PC-9 (cell line): ENCODE data around the gene TMEM232. TPM values are rescaled to one million over a fixed set of nuclear protein-coding genes. Genes with fewer than 3 reads are reported as not detected.

Source experiments
- BruUV-seq: library from RNA; stranded (reverse); fragments of 400-500 nt; replicated peaks from 2 replicates; lab custom pipeline; 2021; lab: Mats Ljungman, UMichigan
- CTCF ChIA-PET: fragments of 300-600 bp; sonication (Branson Sonifier 250); formaldehyde crosslinking; loops from one replicate; lab custom pipeline; 2022; ENCODE audit warnings: antibody characterized with exemption; lab: Charles Lee
- POLR2A ChIA-PET: fragments of 300-600 bp; sonication (Branson Sonifier 250); formaldehyde crosslinking; loops from one replicate; lab custom pipeline; 2022; ENCODE audit warnings: antibody characterized with exemption; ENCODE audit not compliant: unreplicated experiment; lab: Charles Lee
- DNase-seq, 2 experiments: peaks; one replicate each; pipeline versions ENCODE4 v3.0.0 to v3.0.0-alpha.2; 2015 to 2022; ENCODE audit warnings: mixed read lengths in 1 of 2
- H2AFZ ChIP-seq: fragments of 200-600 bp; sonication (generic); 2 replicates; pipeline ENCODE4 v1.8.1; 2017; ENCODE audit warnings: antibody characterized with exemption
- H3F3A ChIP-seq: fragments of 200-600 bp; sonication (generic); 2 replicates; pipeline ENCODE4 v1.8.1; 2017; ENCODE audit warnings: antibody characterized with exemption, mild to moderate bottlenecking, low read depth; ENCODE audit not compliant: insufficient read depth
- H3K27ac ChIP-seq: fragments of 200-600 bp; sonication (generic); 2 replicates; pipeline ENCODE4 v1.6.1; 2016; ENCODE audit warnings: mixed run types
- H3K27me3 ChIP-seq: fragments of 200-600 bp; sonication (generic); 2 replicates; pipeline ENCODE4 v1.6.1; 2016; ENCODE audit warnings: low read depth, mixed run types; ENCODE audit not compliant: insufficient read depth
- H3K36me3 ChIP-seq: fragments of 200-600 bp; sonication (generic); 2 replicates; pipeline ENCODE4 v1.6.1; 2016; ENCODE audit warnings: low read depth, mixed run types
- H3K4me1 ChIP-seq: fragments of 200-600 bp; sonication (generic); replicated peaks from 2 replicates; pipeline ENCODE4 v1.6.1; 2016; ENCODE audit warnings: mixed run types; ENCODE audit not compliant: insufficient read depth
- H3K4me2 ChIP-seq: fragments of 200-600 bp; sonication (generic); 2 replicates; pipeline ENCODE4 v1.6.1; 2017; ENCODE audit warnings: mixed run types
- H3K4me3 ChIP-seq: fragments of 200-600 bp; sonication (generic); 2 replicates; pipeline ENCODE4 v1.6.1; 2016; ENCODE audit warnings: mixed run types
- H3K79me2 ChIP-seq: fragments of 200-600 bp; sonication (generic); 2 replicates; pipeline ENCODE4 v1.6.1; 2017; ENCODE audit warnings: low read depth, mixed run types
- H3K9me2 ChIP-seq: fragments of 200-600 bp; sonication (generic); 2 replicates; pipeline ENCODE4 v1.8.1; 2017; ENCODE audit warnings: mild to moderate bottlenecking; ENCODE audit not compliant: insufficient read depth
- H3K9me3 ChIP-seq: fragments of 200-600 bp; sonication (generic); 2 replicates; pipeline ENCODE4 v1.8.1; 2016; ENCODE audit warnings: low read depth; ENCODE audit not compliant: insufficient read depth
- H4K20me1 ChIP-seq: fragments of 200-600 bp; sonication (generic); 2 replicates; pipeline ENCODE4 v1.8.1; 2017; ENCODE audit not compliant: insufficient read depth
- CTCF ChIP-seq: fragments of 200-600 bp; sonication (generic); conservative IDR thresholded peaks from 2 replicates; pipeline ENCODE4 v1.6.1; 2017; ENCODE audit warnings: mixed run types, antibody characterized with exemption, mild to moderate bottlenecking, moderate library complexity
- EZH2 ChIP-seq: fragments of 200-600 bp; sonication (generic); IDR thresholded peaks from 2 replicates; pipeline ENCODE4 v1.8.0; 2017; ENCODE audit warnings: antibody characterized with exemption, low read depth
- intact Hi-C: fragments of 100-400 bp; cut with micrococcal nuclease; formaldehyde crosslinking; loops from one replicate; pipeline ENCODE4 v1.10.0; 2022; ENCODE audit not compliant: unreplicated experiment
- total RNA-seq: library from RNA; stranded (reverse); gene quantifications from 2 replicates; pipeline ENCODE4 v1.2.3, GENCODE V29; 2021

TMEM232 gene
- total RNA-seq, 1 experiment from 2014 or later: 0.65 TPM

- TF ChIP-seq CTCF (no peak), EZH2 (no peak)
- Histone ChIP-seq H3K79me2 (no peaks in the 10 kb centered on the region), H3K27me3 (no peaks in the 10 kb centered on the region), H2AFZ (no peak overlapping the region), H3K4me1 (no peaks in the 10 kb centered on the region), H3K4me2 (no peak overlapping the region), H4K20me1 (no peaks in the 10 kb centered on the region), H3K9me2 (no peaks in the 10 kb centered on the region; the same call in 1 of the 2 replicates), H3K9me3 (no peaks in the 10 kb centered on the region), H3K27ac (no peak overlapping the region), H3K4me3 (no peak overlapping the region), H3F3A (no peaks in the 10 kb centered on the region), H3K36me3 (no peaks in the 10 kb centered on the region)
- intact Hi-C loops: no loop called here
- DNase-seq: no peak
- POLR2A ChIA-PET: no interaction called here
- no TSS peak for BruUV-seq
- CTCF ChIA-PET: no interaction called here
These were observed 348.5 kb downstream of the TMEM232 start for GRCh38 chr5:110377943-110378342.

- no peak overlapping the region for H3K27ac ChIP-seq
- H4K20me1 ChIP-seq: no peaks in the 10 kb centered on the region
- intact Hi-C loops: no loop called here
- no peak overlapping the region for H3K4me2 ChIP-seq
- no peaks in the 10 kb centered on the region for H3F3A ChIP-seq
- TF ChIP-seq CTCF (no peak), EZH2 (no peak)
- POLR2A ChIA-PET: no interaction called here
- CTCF ChIA-PET: no interaction called here
- H2AFZ ChIP-seq: no peak overlapping the region
- H3K4me1 ChIP-seq: no peaks in the 10 kb centered on the region
- no peak overlapping the region for H3K4me3 ChIP-seq
- H3K27me3 ChIP-seq: no peaks in the 10 kb centered on the region
- no peak for DNase-seq
- no peaks in the 10 kb centered on the region; the same call in 1 of the 2 replicates for H3K9me2 ChIP-seq
- no peaks in the 10 kb centered on the region for H3K9me3 ChIP-seq
- no peaks in the 10 kb centered on the region for H3K36me3 ChIP-seq
- no TSS peak for BruUV-seq
- H3K79me2 ChIP-seq: no peaks in the 10 kb centered on the region
These were observed 349.1 kb downstream of the TMEM232 start for GRCh38 chr5:110377361-110377760.

- Histone ChIP-seq H3K27me3 (no peaks in the 10 kb centered on the region), H3K27ac (no peak overlapping the region), H3K9me2 (no peaks in the 10 kb centered on the region; the same call in 1 of the 2 replicates), H2AFZ (no peak overlapping the region), H3F3A (no peaks in the 10 kb centered on the region), H3K4me3 (no peak overlapping the region), H4K20me1 (no peaks in the 10 kb centered on the region), H3K9me3 (no peaks in the 10 kb centered on the region), H3K4me2 (no peak overlapping the region), H3K79me2 (no peaks in the 10 kb centered on the region), H3K4me1 (no peaks in the 10 kb centered on the region), H3K36me3 (no peaks in the 10 kb centered on the region)
- DNase-seq: no peak
- intact Hi-C loops: no loop called here
- no peak for TF ChIP-seq EZH2
- no peak for TF ChIP-seq CTCF
- ChIA-PET POLR2A (no interaction called here), CTCF (no interaction called here)
- BruUV-seq: no TSS peak
These were observed 350.1 kb downstream of the TMEM232 start for GRCh38 chr5:110376281-110376951.
